Panc1 (cell line): Measurements from ENCODE around the gene CACNA2D3. TPM values are rescaled to one million over a fixed set of nuclear protein-coding genes. Genes with fewer than 3 reads are reported as not detected.

ENCODE experiments used
- ATAC-seq: fragments of 200-7000 bp; cut with Tn5 transposase; 2 replicates; pipeline ENCODE4 v1.9.1; 2020; ENCODE audit warnings: mild to moderate bottlenecking, moderate library complexity
- BruUV-seq: library from RNA; stranded (reverse); fragments of 400-500 nt; replicated peaks from 2 replicates; lab custom pipeline; 2021; lab: Mats Ljungman, UMichigan
- CTCF ChIA-PET: fragments of 300-600 bp; sonication (Branson Sonifier 250); formaldehyde crosslinking; loops from one replicate; lab custom pipeline; 2022; ENCODE audit warnings: antibody characterized with exemption; lab: Charles Lee
- POLR2A ChIA-PET: fragments of 300-600 bp; sonication (Branson Sonifier 250); formaldehyde crosslinking; loops from one replicate; lab custom pipeline; 2022; ENCODE audit warnings: antibody characterized with exemption; lab: Charles Lee
- DNase-seq: peaks from one replicate; pipeline ENCODE4 v3.0.0-alpha.2; 2010; ENCODE audit warnings: low read depth, low spot score
- H3K27ac ChIP-seq: 2 replicates; pipeline ENCODE4 v1.5.1; 2011; ENCODE audit warnings: mild to moderate bottlenecking, low read length, inconsistent platforms
- H3K27me3 ChIP-seq: fragments of 200-500 bp; sonication (Bioruptor generic); 2 replicates; pipeline ENCODE4 v1.6.0; 2014; ENCODE audit warnings: low read length, inconsistent platforms; ENCODE audit not compliant: control insufficient read depth, insufficient read depth
- H3K36me3 ChIP-seq: fragments of 200-500 bp; sonication (Bioruptor generic); 2 replicates; pipeline ENCODE4 v1.5.1; 2014; ENCODE audit warnings: inconsistent platforms, mild to moderate bottlenecking, low read length, moderate library complexity; ENCODE audit not compliant: control insufficient read depth, insufficient read depth
- H3K4me1 ChIP-seq: 2 replicates; pipeline ENCODE4 v1.5.1; 2011; ENCODE audit warnings: inconsistent platforms, mild to moderate bottlenecking, low read length, moderate library complexity; ENCODE audit not compliant: control insufficient read depth, insufficient read depth
- H3K4me3 ChIP-seq, 2 experiments: 2 replicates each; pipeline ENCODE4 v1.5.1; 2011 to 2012; ENCODE audit warnings: low read depth in 2 of 2, low read length in 2 of 2, mild to moderate bottlenecking in 2 of 2, inconsistent platforms in 1 of 2, moderate library complexity in 1 of 2
- H3K9me3 ChIP-seq: fragments of 200-500 bp; sonication (Bioruptor generic); 2 replicates; pipeline ENCODE4 v1.5.1; 2014; ENCODE audit warnings: low read depth, mild to moderate bottlenecking, inconsistent platforms, low read length, moderate library complexity; ENCODE audit not compliant: control insufficient read depth, insufficient read depth
- CTCF ChIP-seq: fragments of 450-650 bp; IDR thresholded peaks from 2 replicates; pipeline ENCODE4 v1.5.1; 2017; ENCODE audit warnings: mild to moderate bottlenecking
- POLR2AphosphoS5 ChIP-seq: IDR thresholded peaks from 2 replicates; pipeline ENCODE4 v1.6.1; 2012; ENCODE audit warnings: mild to moderate bottlenecking, low read depth, low read length, moderate library complexity
- REST ChIP-seq, 2 experiments: IDR thresholded peaks; 2 replicates each; pipeline ENCODE4 v1.6.1; 2011 to 2012; ENCODE audit warnings: low read depth in 2 of 2, control low read depth in 1 of 2, low read length in 1 of 2, mild to moderate bottlenecking in 1 of 2, moderate library complexity in 1 of 2; ENCODE audit not compliant: insufficient read depth in 1 of 2
- SIN3A ChIP-seq: IDR thresholded peaks from 2 replicates; pipeline ENCODE4 v1.6.1; 2012; ENCODE audit warnings: low read depth, mild to moderate bottlenecking, low read length, moderate library complexity, borderline replicate concordance; ENCODE audit not compliant: insufficient read depth
- TCF7L2 ChIP-seq: IDR thresholded peaks from 2 replicates; pipeline ENCODE4 v1.6.1; 2011; ENCODE audit warnings: mild to moderate bottlenecking, low read depth, low read length, inconsistent platforms
- in situ Hi-C: cut with HindIII; loops from 2 replicates; pipeline ENCODE4 v1.10.0; 2016; ENCODE audit warnings: low sequenced_read_pairs, low pct_unique_long_range_greater_than_20kb
- intact Hi-C: fragments of 100-400 bp; cut with micrococcal nuclease; formaldehyde crosslinking; loops from one replicate; pipeline ENCODE4 v1.10.0; 2022; ENCODE audit not compliant: unreplicated experiment
- total RNA-seq: library from RNA; stranded (reverse); gene quantifications from one replicate; pipeline ENCODE4 v1.2.1, GENCODE V29; 2021; ENCODE audit not compliant: unreplicated experiment

CACNA2D3 gene
- total RNA-seq, 1 experiment from 2014 or later: 0.41 TPM

DNA sequence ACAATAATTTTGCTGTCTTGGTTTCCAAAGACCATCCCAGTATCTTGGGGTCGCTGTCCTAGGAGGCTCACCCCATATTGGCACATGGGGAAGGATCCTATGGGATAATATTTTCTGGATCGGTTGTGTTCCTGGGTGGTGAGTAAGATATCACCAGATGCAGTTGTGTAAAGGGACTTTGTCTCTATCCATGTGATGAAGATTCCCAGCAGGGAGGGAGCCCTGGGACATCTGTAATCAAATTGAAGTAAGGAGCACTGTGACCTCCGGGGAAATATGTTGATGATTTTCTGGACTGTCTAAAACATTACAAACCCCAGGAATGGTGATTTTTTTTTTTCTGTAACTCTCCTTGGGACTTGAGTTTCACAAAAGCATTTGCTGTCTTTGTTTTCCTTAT, 841.7 kb downstream of the CACNA2D3 start:
- ChIA-PET CTCF (no interaction called here), POLR2A (no interaction called here)
- ATAC-seq (no peak), DNase-seq (no peak)
- H3K27ac ChIP-seq: no peak overlapping the region
- intact Hi-C loops (no loop called here), in situ Hi-C loops (no loop called here)
- H3K4me1 ChIP-seq: no peaks in the 10 kb centered on the region
- no TSS peak for BruUV-seq
- TF ChIP-seq SIN3A (no peak), TCF7L2 (no peak), POLR2AphosphoS5 (no peak), CTCF (no peak), REST (IDR thresholded peaks at IDR 0.05; ENCODE audit: insufficient read depth in 1 of 2, low read depth in 2 of 2, low read length in 1 of 2) (no peak)
- H3K4me3 ChIP-seq: no peak overlapping the region
- no peaks in the 10 kb centered on the region for H3K36me3 ChIP-seq
- no peaks in the 10 kb centered on the region for H3K27me3 ChIP-seq
- H3K9me3 ChIP-seq: no peaks in the 10 kb centered on the region

- Histone ChIP-seq H3K9me3 (no peaks in the 10 kb centered on the region), H3K27ac (no peak overlapping the region), H3K4me1 (no peaks in the 10 kb centered on the region), H3K4me3 (no peak overlapping the region), H3K36me3 (no peaks in the 10 kb centered on the region), H3K27me3 (no peaks in the 10 kb centered on the region)
- in situ Hi-C loops: no loop called here
- intact Hi-C loops: no loop called here
- ATAC-seq (no peak), DNase-seq (no peak)
- POLR2A ChIA-PET: no interaction called here
- BruUV-seq: no TSS peak
- CTCF ChIA-PET: no interaction called here
- TF ChIP-seq TCF7L2 (no peak), POLR2AphosphoS5 (no peak), REST (IDR thresholded peaks at IDR 0.05; ENCODE audit: insufficient read depth in 1 of 2, low read depth in 2 of 2, low read length in 1 of 2) (no peak), CTCF (no peak), SIN3A (no peak)
These were observed 843.4 kb downstream of the CACNA2D3 start for GRCh38 chr3:54965746-54966145.
